NCI-H2171 treated with DMSO at 0.1 percent for 48 hours (cell line): ENCODE measurements around the gene MBD3L2.
"Not testable (repeated sequence)": the region's sequence is repeated elsewhere in the genome, so short reads cannot be mapped to it uniquely, and the experiment has no call there.

Source experiments
- DNase-seq: peaks from one replicate; lab custom pipeline; 2025; lab: John Stamatoyannopoulos, UW

The MBD3L2 gene

DNA sequence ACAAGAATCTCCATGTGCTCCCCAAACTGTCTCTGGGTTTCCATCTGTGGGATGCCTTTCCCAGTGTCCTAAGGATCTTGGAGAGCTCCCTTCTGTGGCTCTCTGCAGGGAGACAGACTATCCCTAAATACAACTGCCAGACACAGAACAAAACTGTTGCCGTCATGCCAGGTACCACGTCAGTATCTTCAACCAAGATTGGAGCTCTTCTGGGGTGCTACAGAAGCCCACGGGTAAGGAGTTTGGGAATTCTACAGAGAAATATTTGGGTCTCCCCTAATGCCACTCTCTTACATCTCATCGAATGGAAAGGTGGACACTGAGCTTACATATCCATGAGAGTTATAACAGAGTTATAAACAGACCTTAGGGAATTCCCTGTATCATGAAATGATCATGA is 14.2 kb downstream of the MBD3L2 start:
- no peak for DNase-seq

GRCh38 chr19:7063764-7064418 is 14.8 kb downstream of the MBD3L2 start:
- no peak for DNase-seq

DNA sequence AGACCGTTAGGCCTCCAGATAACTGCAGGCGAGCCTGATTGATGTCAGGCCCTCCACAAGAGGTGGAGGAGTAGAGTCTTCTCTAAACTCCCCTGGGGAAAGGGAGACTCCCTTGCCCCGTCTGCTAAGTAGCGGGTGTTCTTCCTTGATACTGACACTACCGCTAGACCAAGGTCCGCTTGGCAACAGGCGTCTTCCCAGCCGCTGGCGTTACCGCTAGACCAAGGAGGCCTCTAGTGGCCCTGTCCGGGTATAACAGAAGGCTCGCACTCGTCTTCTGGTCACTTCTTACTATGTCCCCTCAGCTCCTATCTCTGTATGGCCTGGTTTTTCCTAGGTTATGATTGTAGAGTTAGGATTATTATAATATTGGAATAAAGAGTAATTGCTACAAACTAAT is 18.0 kb downstream of the MBD3L2 start:
- DNase-seq, result not testable (repeated sequence)

DNA sequence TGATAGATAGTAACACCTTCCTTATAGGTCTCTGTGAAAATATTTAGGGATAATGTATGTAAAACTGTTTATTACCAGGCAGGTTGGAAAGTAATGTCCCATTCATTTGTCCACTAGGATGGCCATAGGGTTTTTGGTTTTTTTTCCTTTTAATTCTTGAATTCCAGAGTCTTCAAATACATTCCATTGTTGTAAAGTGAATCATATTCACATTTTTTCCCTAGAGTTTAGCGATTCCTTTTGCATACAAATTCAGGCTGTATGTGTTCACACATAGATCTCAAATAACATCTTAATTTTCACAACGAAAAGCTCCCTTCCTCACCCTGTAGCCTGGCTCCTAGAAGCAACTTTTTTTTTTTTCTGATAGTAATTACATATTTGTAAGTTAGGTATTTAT is 18.6 kb downstream of the MBD3L2 start:
- no peak for DNase-seq

DNA sequence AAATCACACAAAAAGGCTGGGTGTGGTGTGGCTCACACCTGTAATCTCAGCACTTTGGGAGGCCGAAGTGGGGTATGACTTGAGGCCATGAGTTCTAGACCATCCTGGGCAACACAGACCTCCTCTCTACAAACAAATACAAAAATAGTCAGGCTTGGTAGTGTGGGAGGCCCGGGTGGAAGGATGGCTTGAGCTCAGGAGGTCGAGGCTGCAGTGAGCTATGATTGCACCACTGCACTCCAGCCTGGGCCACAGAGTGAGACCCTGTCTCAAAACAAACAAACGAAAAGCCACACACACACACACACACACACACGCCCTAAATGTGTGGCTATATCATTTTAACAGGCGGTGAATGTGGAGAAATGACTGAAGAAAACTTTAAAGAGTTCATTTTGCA is 19.5 kb downstream of the MBD3L2 start:
- no peak for DNase-seq

DNA sequence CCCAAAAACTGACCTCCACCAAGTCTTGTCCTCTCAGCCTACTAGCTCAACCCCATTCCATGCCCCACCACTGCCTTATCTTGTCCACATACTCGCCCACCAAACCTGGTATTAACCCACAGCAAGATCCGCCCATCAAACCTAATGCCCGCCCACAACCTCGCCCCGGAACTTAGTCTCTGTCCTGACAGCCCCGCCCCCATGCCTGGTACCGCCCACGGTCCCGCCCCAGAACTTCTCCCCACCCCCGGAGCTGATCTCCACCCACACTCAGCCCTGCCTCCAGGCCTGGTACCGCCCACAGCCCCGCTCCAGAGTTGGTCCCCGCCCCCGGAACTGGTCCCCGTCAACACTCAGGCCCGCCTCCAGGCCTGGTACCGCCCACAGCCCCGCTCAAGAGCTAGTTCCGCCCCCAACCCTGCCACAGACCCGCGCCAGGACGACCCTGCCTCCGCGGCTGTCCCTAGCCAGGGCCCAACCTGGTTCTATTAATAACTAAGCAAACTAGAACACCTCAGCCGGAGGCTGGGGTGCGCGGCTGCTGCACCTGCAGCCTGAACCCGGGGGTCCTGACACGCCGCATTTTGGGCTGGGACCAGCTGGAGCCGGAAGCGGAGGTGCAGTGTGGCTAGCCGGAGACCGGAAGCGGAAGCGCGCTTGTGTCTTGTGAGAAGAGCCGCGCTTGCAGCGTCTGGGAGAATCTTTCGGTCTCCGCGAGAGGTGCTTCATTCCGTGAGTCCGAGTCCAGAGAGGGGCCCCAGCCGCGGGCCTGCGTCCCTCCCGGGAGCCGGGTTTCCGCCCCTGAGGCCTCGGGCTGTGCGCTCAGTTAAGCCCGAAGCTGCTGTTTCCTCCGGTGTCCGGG is 20.2 kb downstream of the MBD3L2 start, which contains the start of gene ZNF557:
TSS of gene ZNF557 (plus strand) at position 662 of the 862 bp plus-strand sequence. CDS start 5,372 bp downstream, outside the sequence.
- DNase-seq, result peak; percentile 92

DNA sequence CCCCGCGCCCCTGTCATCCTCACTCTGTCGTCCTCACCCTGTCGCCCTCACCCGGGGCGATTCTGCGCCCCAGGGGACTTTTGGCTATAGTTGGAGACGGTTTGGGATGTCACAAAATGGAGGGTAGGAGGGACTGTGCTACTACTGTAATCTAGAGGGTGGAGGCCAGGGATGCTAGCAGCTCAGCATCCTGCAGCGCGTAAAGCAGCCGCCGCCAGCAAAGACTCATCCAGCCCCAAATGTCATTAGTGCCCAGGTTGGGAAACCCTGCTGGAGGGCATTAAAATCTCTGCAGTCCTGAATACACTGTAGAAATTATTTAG is 20.7 kb downstream of the MBD3L2 start:
- DNase-seq, result no peak

DNA sequence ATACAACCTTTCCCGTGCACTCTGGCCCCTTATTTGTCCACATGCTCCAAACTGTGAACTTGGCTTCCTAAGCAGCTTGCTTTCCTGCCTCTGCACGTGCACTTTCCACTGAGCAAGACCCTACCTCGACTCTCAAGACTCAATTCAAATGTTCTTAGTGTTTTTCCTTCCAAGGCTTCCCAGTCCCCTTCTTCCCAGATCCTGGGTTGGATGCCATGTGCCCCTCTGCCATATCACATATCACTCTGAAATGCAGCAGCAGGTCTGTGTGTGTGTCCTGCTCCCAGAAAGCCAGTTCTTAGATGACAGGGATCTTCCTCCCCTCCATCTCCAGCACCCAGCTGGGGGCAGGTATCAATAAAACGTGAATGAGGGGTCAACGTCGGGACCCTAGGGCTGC is 23.4 kb downstream of the MBD3L2 start:
- DNase-seq, result no peak

GRCh38 chr19:7074705-7075282 is 25.7 kb downstream of the MBD3L2 start:
- DNase-seq, result no peak

GRCh38 chr19:7076151-7076550 is 27.0 kb downstream of the MBD3L2 start:
- no peak for DNase-seq

DNA sequence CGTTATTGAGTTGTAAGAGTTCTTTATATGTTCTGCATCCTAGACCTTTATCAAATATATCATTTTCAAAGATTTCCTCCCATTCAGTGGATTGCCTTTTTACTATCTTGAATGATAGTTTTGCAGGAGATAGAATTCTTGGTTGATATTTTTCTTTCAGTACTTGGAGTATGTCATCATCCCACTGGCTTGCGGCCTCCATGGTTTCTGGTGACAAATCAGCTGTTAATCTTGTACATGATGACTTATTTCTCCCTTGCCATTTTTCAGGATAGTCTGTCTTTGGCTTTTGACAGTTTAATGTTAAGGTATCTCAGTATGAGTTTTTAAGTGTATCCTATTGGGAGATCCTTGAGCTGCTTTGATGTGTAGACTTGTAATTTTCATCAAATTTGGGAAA is 28.9 kb downstream of the MBD3L2 start:
- DNase-seq, result no peak

GRCh38 chr19:7083076-7083956 is 34.2 kb downstream of the MBD3L2 start:
- DNase-seq, result peak; percentile 5

GRCh38 chr19:7088999-7089398 is 39.9 kb downstream of the MBD3L2 start:
- DNase-seq, result no peak

- DNase-seq, result no peak
Measured at GRCh38 chr19:7098096-7098495, 49.0 kb downstream of the MBD3L2 start.

DNA sequence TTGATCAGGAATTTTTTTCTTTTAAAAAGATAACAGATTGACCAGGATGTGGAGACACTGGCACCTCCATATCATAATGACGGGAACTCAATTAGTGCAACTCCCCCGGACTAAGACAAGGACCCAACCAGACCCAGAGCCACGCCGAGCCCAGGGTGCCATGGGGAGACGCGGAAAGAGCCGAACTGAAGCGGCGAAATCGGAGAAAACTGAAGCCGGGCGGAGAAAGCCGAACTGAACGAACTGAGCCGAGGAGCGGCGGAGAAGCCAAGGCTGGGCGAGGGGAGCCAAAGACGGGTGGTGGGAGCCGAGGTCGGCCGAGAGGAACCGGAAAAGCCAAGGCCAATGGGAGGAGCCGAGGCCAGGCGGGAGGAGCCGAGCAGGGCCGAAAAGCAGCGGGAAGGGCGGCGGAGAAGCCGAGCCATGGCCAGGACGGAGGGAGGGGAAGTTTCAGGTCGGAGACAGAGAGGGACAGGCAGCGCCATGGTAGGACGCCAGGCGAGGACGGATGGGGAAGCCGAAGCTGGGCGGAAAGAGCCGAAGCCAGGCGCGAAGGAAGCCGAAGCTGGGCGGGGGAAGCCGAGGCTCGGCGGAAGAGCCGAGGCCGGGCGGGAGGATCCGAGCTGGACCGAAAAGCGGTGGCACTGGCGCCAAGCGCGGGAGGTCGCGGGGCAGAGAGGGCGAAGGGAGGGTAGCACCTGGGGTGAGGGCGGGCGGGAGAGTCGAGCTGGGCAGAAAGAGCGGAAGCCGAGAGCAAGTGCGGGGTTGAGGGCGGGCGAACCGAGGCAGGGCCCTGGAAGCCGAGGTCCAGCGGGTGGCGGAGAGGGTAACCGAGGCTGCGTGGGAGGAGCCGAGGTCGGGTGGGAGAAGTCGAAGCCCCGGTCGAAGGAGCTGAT is 49.8 kb downstream of the MBD3L2 start:
- DNase-seq, result peak; percentile 91

DNA sequence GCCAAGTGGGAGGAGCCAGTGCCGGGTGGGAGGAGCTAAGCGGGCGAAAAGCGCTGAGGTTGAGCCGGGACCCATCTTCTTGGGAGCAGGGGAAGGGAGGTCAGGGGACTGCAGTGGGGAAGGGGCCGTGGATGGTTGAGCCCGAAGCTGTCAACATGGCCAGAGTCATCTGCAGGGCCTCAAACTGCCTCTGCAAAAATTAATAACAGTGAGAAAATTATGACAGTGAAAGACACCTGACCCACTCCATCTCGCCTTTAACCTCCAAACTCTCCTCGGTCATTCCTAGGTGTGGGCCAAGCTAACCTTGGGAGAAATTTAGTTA is 50.4 kb downstream of the MBD3L2 start:
- no peak for DNase-seq
